Skeletal muscle tissue (tissue), 4 donors: Measurements from ENCODE around the gene KIF2B. TPM values are rescaled to one million over a fixed set of nuclear protein-coding genes. Genes with fewer than 3 reads are reported as not detected.
"Not testable (repeated sequence)": the region's sequence is repeated elsewhere in the genome, so short reads cannot be mapped to it uniquely, and the experiment has no call there.

ENCODE experiments used
- H3K27ac ChIP-seq: one replicate; pipeline ENCODE4 v1.7.0; 2013; ENCODE audit warnings: mild to moderate bottlenecking, low read depth, low read length, inconsistent platforms
- H3K27me3 ChIP-seq, 3 donors: one replicate each; pipeline ENCODE4 v1.7.0; 2013; ENCODE audit warnings: low read length in 3 of 3; ENCODE audit not compliant: control insufficient read depth in 3 of 3, insufficient read depth in 3 of 3
- H3K36me3 ChIP-seq, 3 donors: one replicate each; pipeline ENCODE4 v1.7.0; 2013; ENCODE audit warnings: low read length in 3 of 3; ENCODE audit not compliant: control insufficient read depth in 3 of 3, insufficient read depth in 3 of 3
- H3K4me1 ChIP-seq, 3 donors: one replicate each; pipeline ENCODE4 v1.7.0; 2013; ENCODE audit warnings: low read length in 3 of 3, mild to moderate bottlenecking in 3 of 3; ENCODE audit not compliant: control insufficient read depth in 3 of 3, insufficient read depth in 3 of 3
- H3K4me3 ChIP-seq, 3 donors: one replicate each; pipeline ENCODE4 v1.7.0; 2013; ENCODE audit warnings: low read length in 3 of 3
- H3K9ac ChIP-seq, 3 donors: one replicate each; pipeline ENCODE4 v1.7.0; 2013; ENCODE audit warnings: low read length in 3 of 3, mild to moderate bottlenecking in 3 of 3, moderate library complexity in 2 of 3, low read depth in 1 of 3
- H3K9me3 ChIP-seq, 3 donors: one replicate each; pipeline ENCODE4 v1.7.0; 2013; ENCODE audit warnings: low read length in 3 of 3; ENCODE audit not compliant: control insufficient read depth in 3 of 3
- total RNA-seq: library from RNA; depleted of rRNA; stranded (reverse); fragments of >200 nt; gene quantifications from one replicate; pipeline ENCODE4 v1.2.3, GENCODE V29; 2014
- donor health status: Osteomylitis.

The KIF2B gene
- total RNA-seq, 1 donor from 2014 or later, result not detected

DNA sequence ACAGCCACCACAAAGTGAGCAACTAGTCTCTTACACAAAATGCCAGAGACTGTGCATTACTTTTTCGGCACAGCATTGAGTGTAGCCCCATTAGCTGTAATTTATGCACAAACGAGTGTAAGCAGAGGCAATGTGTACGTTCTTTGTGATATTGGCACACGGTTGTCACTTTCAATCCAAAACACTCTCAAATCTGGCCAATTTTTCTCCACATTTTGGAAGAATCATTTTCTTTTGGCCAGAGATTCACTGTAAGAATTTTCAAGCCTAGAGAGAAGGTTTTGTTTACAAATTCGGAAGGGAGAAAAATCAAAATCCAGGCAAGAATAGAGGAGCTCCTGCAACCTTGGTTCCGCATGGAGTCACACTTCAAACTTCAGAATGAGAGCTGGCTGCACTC lies 15.4 kb upstream of the KIF2B start:
- Histone ChIP-seq H3K4me1 (no peaks in the 10 kb centered on the region), H3K4me3 (no peak overlapping the region), H3K36me3 (no peaks in the 10 kb centered on the region), H3K27me3 (no peaks in the 10 kb centered on the region), H3K27ac (no peak overlapping the region), H3K9me3 (no peaks in the 10 kb centered on the region), H3K9ac (no peak overlapping the region)

DNA sequence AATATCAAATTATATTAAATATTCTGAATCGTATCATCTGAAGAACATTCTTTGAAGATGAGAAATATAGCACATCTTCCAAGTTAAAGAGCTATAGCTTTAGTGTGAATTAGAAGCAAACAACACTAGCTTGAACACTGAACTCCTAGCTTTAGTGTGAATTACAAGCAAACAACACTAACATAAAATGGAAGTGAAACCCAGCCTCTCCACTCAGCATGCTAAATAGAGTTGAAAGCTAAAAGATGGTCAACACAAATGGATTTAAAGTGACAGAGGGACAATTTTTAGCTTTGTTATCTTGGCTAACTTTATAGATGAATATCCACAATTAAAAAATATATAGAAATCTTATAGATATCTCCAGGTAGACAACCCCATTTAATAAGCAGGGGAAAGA lies 4.5 kb upstream of the KIF2B start:
- no peaks in the 10 kb centered on the region for H3K4me1 ChIP-seq
- no peaks in the 10 kb centered on the region for H3K27me3 ChIP-seq
- H3K27ac ChIP-seq, result no peak overlapping the region
- H3K9ac ChIP-seq, result no peak overlapping the region
- no peak overlapping the region for H3K4me3 ChIP-seq
- no peaks in the 10 kb centered on the region for H3K9me3 ChIP-seq
- H3K36me3 ChIP-seq, result no peaks in the 10 kb centered on the region

DNA sequence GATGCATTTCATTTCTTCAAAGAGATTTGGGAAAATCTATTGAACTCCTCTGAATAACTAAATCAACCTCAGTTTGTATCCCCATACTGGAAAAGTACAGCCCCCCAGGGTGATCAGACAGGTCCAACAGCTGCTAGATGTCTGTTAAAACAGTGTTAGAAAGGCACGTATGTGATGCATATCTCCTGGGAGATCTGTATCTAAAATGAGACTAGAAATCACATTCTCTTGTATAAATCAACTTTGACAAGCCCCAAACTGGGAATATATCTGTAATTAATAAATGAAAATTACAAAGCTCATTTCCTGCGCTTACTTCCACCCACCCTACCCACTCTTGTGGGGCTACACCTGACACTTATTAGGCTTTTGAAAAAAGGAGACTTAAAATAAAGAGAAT lies 3.8 kb upstream of the KIF2B start:
- no peak overlapping the region for H3K9ac ChIP-seq
- peaks cover 0 to 3% (median 0%) of the 10 kb centered on the region in 3 donors for H3K9me3 ChIP-seq
- H3K27ac ChIP-seq, result no peak overlapping the region
- no peaks in the 10 kb centered on the region for H3K4me1 ChIP-seq
- no peaks in the 10 kb centered on the region for H3K36me3 ChIP-seq
- H3K27me3 ChIP-seq, result no peaks in the 10 kb centered on the region
- no peak overlapping the region for H3K4me3 ChIP-seq

DNA sequence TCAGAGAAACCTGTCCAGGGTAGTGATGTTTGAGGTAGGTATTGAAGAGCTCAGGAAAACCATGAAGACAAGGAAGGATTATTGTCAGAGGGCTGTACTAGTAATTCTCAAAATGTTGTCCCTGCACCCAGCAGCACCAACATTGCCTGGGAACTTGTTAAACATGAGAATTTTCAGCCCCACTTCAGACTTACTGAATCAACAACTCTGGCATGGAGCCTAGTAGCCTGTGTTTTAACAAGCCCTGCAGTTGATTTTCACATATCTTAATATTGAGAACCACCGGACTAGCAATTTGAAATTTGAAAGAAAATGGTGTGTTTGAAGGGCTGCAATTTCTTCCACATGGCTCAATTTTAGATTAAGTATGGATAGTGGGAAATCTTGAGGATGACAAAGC lies 2.8 kb upstream of the KIF2B start:
- no peaks in the 10 kb centered on the region for H3K4me1 ChIP-seq
- peaks cover 0 to 3% (median 0%) of the 10 kb centered on the region in 3 donors for H3K9me3 ChIP-seq
- no peaks in the 10 kb centered on the region for H3K36me3 ChIP-seq
- no peak overlapping the region for H3K4me3 ChIP-seq
- no peak overlapping the region for H3K9ac ChIP-seq
- H3K27me3 ChIP-seq, result no peaks in the 10 kb centered on the region
- no peak overlapping the region for H3K27ac ChIP-seq

DNA sequence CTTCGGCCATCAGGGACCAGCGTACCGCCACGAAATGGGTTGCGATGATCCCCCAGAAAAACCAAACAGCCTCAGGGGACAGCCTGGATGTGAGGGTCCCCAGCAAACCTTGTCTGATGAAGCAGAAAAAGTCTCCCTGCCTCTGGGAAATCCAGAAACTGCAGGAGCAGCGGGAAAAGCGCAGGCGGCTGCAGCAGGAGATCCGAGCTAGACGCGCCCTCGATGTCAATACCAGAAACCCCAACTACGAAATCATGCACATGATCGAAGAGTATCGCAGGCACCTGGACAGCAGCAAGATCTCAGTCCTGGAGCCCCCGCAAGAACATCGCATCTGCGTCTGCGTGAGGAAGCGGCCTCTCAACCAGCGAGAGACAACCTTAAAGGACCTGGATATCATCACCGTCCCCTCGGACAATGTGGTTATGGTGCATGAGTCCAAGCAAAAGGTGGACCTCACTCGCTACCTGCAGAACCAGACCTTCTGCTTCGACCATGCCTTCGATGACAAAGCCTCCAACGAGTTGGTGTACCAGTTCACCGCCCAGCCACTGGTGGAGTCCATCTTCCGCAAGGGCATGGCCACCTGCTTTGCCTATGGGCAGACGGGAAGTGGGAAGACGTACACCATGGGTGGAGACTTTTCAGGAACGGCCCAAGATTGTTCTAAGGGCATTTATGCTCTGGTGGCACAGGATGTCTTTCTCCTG lies 769 bp downstream of the KIF2B start:
- no peaks in the 10 kb centered on the region for H3K27me3 ChIP-seq
- no peak overlapping the region for H3K9ac ChIP-seq
- no peaks in the 10 kb centered on the region for H3K36me3 ChIP-seq
- no peaks in the 10 kb centered on the region for H3K4me1 ChIP-seq
- no peak overlapping the region for H3K27ac ChIP-seq
- H3K9me3 ChIP-seq, result peaks cover 0 to 3% (median 0%) of the 10 kb centered on the region in 3 donors
- H3K4me3 ChIP-seq, result no peak overlapping the region

DNA sequence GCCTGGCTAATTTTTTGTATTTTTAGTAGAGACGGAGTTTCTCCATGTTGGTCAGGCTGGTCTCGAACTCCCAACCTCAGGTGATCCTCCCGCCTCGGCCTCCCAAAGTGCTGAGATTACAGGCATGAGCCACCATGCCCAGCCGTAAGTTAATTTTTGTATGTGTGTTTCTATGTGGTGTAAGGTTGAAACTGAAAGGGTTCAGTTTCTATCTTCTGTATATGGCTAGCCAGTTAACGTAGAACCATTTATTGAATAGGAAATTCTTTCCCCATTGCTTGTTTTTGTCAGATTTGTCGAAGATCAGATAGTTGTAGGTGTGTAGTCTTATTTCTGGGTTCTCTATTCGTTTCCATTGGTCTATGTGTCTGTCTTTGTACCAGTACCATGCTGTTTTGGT lies 12.0 kb downstream of the KIF2B start:
- not testable (repeated sequence) for H3K9me3 ChIP-seq, H3K4me3 ChIP-seq, H3K27me3 ChIP-seq, H3K36me3 ChIP-seq, H3K27ac ChIP-seq, H3K4me1 ChIP-seq, H3K9ac ChIP-seq

DNA sequence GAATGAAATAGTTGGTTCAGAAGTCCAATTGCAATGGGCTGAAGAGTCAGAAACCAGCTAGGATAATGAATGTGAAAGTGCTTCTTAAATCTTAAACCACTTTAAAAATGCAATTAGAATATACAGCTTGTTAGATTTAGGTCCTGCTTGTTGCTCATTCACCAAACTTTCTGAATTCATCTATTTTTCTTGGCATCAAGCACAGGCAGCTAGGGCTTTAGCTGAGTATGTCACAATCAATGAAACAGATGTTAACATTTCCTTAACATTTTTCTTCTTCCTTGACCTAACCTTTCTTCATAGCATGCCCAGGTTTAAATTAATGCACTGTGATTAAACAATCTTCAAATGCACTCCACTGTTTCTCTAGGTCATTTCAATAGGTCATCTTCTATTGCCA lies 14.4 kb downstream of the KIF2B start:
- Histone ChIP-seq H3K4me1 (no peaks in the 10 kb centered on the region), H3K4me3 (no peak overlapping the region), H3K9ac (no peak overlapping the region), H3K9me3 (peaks cover 0 to 2% (median 0%) of the 10 kb centered on the region in 3 donors), H3K27ac (no peak overlapping the region), H3K27me3 (no peaks in the 10 kb centered on the region), H3K36me3 (no peaks in the 10 kb centered on the region)

DNA sequence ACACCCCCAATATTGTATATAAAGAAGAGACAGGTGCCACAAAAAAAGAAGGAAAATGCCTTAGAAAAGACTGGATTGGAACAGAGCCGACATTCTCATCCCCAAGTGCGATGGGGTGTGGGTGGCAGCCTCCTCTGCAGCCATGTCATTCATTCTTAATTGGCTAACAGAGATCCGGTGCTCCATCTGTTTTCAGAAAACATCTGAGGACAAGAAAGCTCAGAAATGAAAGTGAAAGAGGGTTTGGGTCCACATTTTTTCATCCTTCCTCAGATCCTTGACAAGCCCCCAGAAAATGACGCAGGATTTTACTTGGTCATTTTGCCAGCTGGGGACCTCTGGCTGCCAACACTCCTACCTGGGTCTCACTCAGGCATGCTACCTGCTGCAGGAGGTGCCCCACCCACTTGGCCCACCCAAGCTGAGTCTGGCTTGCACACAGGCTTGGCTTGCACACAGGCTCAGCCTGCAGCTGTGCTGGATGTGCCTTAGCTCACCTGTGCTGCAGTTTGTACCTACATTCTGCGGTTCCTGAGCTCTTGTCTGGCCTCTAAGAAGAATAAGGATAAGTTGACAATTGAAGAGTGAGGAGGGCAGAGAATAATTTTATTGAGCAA lies 21.9 kb downstream of the KIF2B start:
- Histone ChIP-seq H3K4me3 (no peak overlapping the region), H3K9ac (no peak overlapping the region), H3K9me3 (peaks cover 0 to 2% (median 0%) of the 10 kb centered on the region in 3 donors), H3K4me1 (no peaks in the 10 kb centered on the region), H3K36me3 (no peaks in the 10 kb centered on the region), H3K27me3 (no peaks in the 10 kb centered on the region), H3K27ac (no peak overlapping the region)

DNA sequence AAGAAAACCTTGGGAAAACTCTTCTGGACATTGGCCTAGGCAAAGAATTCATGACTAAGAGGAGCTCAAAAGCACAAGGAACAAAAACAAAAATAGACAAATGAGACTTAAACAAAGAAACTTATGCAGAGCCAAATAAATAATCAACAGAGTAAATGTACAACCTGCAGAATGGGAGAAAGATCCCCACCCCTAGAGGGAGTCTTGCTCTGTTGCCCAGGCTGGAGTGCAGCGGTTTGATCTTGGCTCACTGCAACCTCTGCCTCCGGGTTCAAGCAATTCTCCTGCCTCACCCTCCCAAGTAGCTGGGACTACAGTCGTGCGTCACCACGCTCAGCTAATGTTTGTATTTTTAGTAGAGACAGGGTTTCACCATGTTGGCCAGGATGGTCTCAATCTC lies 48.4 kb downstream of the KIF2B start:
- H3K4me1 ChIP-seq, H3K27me3 ChIP-seq, H3K4me3 ChIP-seq, H3K9me3 ChIP-seq, H3K9ac ChIP-seq, H3K36me3 ChIP-seq, H3K27ac ChIP-seq: not testable (repeated sequence)
